ENCODE results near the gene NFKBIE. TPM values are rescaled to one million over a fixed set of nuclear protein-coding genes. Genes with fewer than 3 reads are reported as not detected.

NFKBIE gene
- total RNA-seq, 1 experiment from 2014 or later, result 9.7 TPM

- Mint-ChIP-seq H3K4me1 (peaks cover 28 to 33% of the 10 kb centered on the region in 2 experiments), H3K36me3 (ENCODE audit: insufficient read depth in 1 of 3, low read depth in 3 of 3) (peaks cover 0 to 13% (median 6%) of the 10 kb centered on the region in 3 experiments; a peak in 5 of 7 replicates), H3K27me3 (ENCODE audit: low read depth) (peaks cover 5% of the 10 kb centered on the region), H3K9me3 (no peaks in the 10 kb centered on the region; a peak in 1 of 5 replicates), H3K4me3 (peak overlapping the region; percentile 79 to 88), H3K27ac (peak overlapping the region in 1 of 3 experiments; percentile 91; a peak in 3 of 7 replicates)
- Histone ChIP-seq H3K4me1 (ENCODE audit: insufficient read depth, low read length) (peaks cover under 1% of the 10 kb centered on the region; the same call in 1 of the 2 replicates), H4K8ac (replicated peaks; ENCODE audit: insufficient read length, low read depth, low read length) (no peak overlapping the region), H3K23me2 (ENCODE audit: insufficient read length, low read depth, low read length, poor library complexity, severe bottlenecking) (peaks cover 15% of the 10 kb centered on the region), H3K27me3 (ENCODE audit: insufficient read depth, low read length) (no peaks in the 10 kb centered on the region), H3T11ph (ENCODE audit: low read length) (no peak overlapping the region), H3K4ac (ENCODE audit: low read depth, low read length) (no peak overlapping the region), H3K18ac (ENCODE audit: insufficient read length, low read depth, low read length) (no peak overlapping the region), H3K9me3 (ENCODE audit: control insufficient read depth, low read depth, low read length) (no peaks in the 10 kb centered on the region), H2AFZ (ENCODE audit: low read length) (no peak overlapping the region), H2AK5ac (ENCODE audit: insufficient read length, low read length) (no peak overlapping the region), H3K23ac (ENCODE audit: insufficient read length, low read depth, low read length) (no peak overlapping the region), H2BK12ac (ENCODE audit: insufficient read length, low read depth, low read length) (no peak overlapping the region), H2BK15ac (ENCODE audit: low read depth, low read length) (no peak overlapping the region), H3K27ac (ENCODE audit: insufficient read length, low read depth, low read length) (no peak overlapping the region), H3K14ac (ENCODE audit: insufficient read depth, low read length) (no peak overlapping the region; the same call in 1 of the 2 replicates), H3K56ac (ENCODE audit: insufficient read length, low read depth, low read length) (no peak overlapping the region), H2BK20ac (ENCODE audit: low read depth, low read length, poor library complexity, severe bottlenecking) (no peak overlapping the region), H3K4me2 (ENCODE audit: insufficient read depth, insufficient read length, low read length) (peak overlapping the region; percentile 84), H2BK120ac (ENCODE audit: low read depth, low read length, poor library complexity, severe bottlenecking) (no peak overlapping the region), H2BK5ac (ENCODE audit: insufficient read length, low read length) (no peak overlapping the region), H4K5ac (ENCODE audit: insufficient read length, low read depth, low read length) (no peak overlapping the region), H4K20me1 (ENCODE audit: control insufficient read depth, insufficient read depth, insufficient read length) (no peaks in the 10 kb centered on the region), H3K79me2 (ENCODE audit: insufficient read depth, low read length) (no peaks in the 10 kb centered on the region), H3K79me1 (ENCODE audit: insufficient read depth, low read depth, low read length, poor library complexity, severe bottlenecking) (no peaks in the 10 kb centered on the region), H3K9ac (ENCODE audit: extremely low read depth, insufficient read length, low read length) (no peak overlapping the region), H4K91ac (ENCODE audit: insufficient read length, low read depth, low read length) (no peak overlapping the region)
- no peak for TF ChIP-seq CTCF (conservative IDR thresholded peaks at IDR 0.05)
- DNase-seq, result no peak
- WGBS (ENCODE audit: extremely low coverage, insufficient read length, low lambda C conversion rate), result no CpG with 5 or more reads among the region's 9 CpGs
These were observed 1.8 kb downstream of the NFKBIE start for GRCh38 chr6:44263354-44264100.

Data from H9 (cell line).